Measurements from ENCODE around the gene KIF23. TPM values are rescaled to one million over a fixed set of nuclear protein-coding genes. Genes with fewer than 3 reads are reported as not detected.
A peak's percentile ranks its signal among the peaks of the same experiment; 100 is the strongest.

Gene KIF23
- 1 to 10 TPM; 1.1 to 8.6 (median 4.7) TPM for total RNA-seq

- Histone ChIP-seq H3K9me3 (no peaks in the 10 kb centered on the region), H3K27me3 (no peaks in the 10 kb centered on the region), H3K27ac (peak within 1 kb of the TSS in 3 of 4 donors; percentile 71 to 86 (median 82)), H3K4me3 (peak within 1 kb of the TSS; percentile 54 to 78), H3K36me3 (no peaks in the 10 kb centered on the region), H3K4me1 (peaks cover 0 to 19% (median 0%) of the 10 kb centered on the region in 3 donors)
- WGBS, 2 donors (ENCODE audit: low coverage in 1 of 2), result 3 to 13% methylated on average over 6 to 7 of the region's 78 CpGs
- peak; percentile 96 for ATAC-seq
- TF ChIP-seq POLR2AphosphoS5 (IDR thresholded peaks at IDR 0.05), result no peak
- TF ChIP-seq, protein P1, sequence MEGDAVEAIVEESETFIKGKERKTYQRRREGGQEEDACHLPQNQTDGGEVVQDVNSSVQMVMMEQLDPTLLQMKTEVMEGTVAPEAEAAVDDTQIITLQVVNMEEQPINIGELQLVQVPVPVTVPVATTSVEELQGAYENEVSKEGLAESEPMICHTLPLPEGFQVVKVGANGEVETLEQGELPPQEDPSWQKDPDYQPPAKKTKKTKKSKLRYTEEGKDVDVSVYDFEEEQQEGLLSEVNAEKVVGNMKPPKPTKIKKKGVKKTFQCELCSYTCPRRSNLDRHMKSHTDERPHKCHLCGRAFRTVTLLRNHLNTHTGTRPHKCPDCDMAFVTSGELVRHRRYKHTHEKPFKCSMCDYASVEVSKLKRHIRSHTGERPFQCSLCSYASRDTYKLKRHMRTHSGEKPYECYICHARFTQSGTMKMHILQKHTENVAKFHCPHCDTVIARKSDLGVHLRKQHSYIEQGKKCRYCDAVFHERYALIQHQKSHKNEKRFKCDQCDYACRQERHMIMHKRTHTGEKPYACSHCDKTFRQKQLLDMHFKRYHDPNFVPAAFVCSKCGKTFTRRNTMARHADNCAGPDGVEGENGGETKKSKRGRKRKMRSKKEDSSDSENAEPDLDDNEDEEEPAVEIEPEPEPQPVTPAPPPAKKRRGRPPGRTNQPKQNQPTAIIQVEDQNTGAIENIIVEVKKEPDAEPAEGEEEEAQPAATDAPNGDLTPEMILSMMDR (IDR thresholded peaks at IDR 0.05), result no peak
- TF ChIP-seq EP300 (IDR thresholded peaks at IDR 0.05), result no peak
- no peak for TF ChIP-seq POLR2A (IDR thresholded peaks at IDR 0.05)
Measured at GRCh38 chr15:69413822-69414700, at the start of gene KIF23. Gene KIF23, plus strand, starts transcription at chr15:69414349. Its CDS starts 117 bp downstream, at chr15:69414466.

DNA sequence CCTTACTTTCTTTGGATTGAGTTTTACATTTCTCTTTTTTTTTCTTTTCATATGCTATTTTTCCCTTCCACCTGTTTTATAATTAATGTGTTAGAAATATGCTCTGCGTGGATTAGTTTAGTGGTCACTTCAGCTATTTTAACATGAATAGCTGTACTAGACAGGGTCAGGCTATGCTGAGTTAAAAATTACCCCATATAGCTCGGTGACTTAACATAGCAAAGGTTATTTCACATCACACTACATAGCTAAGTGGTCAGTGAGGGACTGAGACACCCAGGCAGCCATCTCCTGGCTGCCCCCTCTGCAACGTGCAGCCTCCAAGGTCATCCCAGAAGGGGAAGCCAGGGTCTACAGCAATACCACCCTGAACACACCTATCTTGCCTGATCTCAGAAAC, 46.9 kb upstream of the KIF23 start:
- H3K4me3 ChIP-seq, result no peak overlapping the region
- H3K27ac ChIP-seq, result no peak overlapping the region
- no peaks in the 10 kb centered on the region for H3K9me3 ChIP-seq
- TF ChIP-seq EP300 (IDR thresholded peaks at IDR 0.05), result no peak
- TF ChIP-seq, protein P1 (IDR thresholded peaks at IDR 0.05), result no peak
- no peak for TF ChIP-seq POLR2A (IDR thresholded peaks at IDR 0.05)
- no peak for TF ChIP-seq POLR2AphosphoS5 (IDR thresholded peaks at IDR 0.05)
- no peaks in the 10 kb centered on the region for H3K36me3 ChIP-seq
- H3K27me3 ChIP-seq, result no peaks in the 10 kb centered on the region
- ATAC-seq, result no peak
- 44 to 71% methylated on average over 1 to 2 of the region's 3 CpGs for WGBS, 2 donors (ENCODE audit: low coverage in 1 of 2)
- H3K4me1 ChIP-seq, result no peaks in the 10 kb centered on the region

DNA sequence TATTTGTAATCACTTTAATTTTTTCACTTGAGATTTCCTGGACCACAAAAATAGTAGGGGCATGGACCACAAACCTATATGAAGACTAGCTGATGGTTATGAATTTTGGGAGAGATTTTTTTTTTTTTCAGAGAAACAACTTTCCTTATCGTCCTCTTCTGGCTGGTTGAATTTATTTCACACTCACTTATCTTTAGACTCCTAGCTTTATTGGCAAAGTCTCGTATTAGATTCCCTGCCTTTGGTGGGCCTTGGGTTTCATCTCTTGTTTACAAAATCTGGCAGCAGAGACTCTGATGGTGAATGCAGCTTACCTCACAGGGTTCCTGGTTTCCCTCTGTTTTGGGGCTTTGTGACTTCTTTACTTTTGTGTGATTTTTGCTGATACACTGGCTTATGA, 44.5 kb upstream of the KIF23 start:
- H3K4me3 ChIP-seq, result no peak overlapping the region
- no peak for ATAC-seq
- H3K36me3 ChIP-seq, result no peaks in the 10 kb centered on the region
- no peaks in the 10 kb centered on the region for H3K27me3 ChIP-seq
- H3K4me1 ChIP-seq, result no peaks in the 10 kb centered on the region
- no peaks in the 10 kb centered on the region for H3K9me3 ChIP-seq
- TF ChIP-seq, protein P1 (IDR thresholded peaks at IDR 0.05), result no peak
- no peak for TF ChIP-seq POLR2AphosphoS5 (IDR thresholded peaks at IDR 0.05)
- no peak for TF ChIP-seq POLR2A (IDR thresholded peaks at IDR 0.05)
- TF ChIP-seq EP300 (IDR thresholded peaks at IDR 0.05), result no peak
- no peak overlapping the region for H3K27ac ChIP-seq
- 75 to 83% methylated on average over 2 of the region's 2 CpGs for WGBS, 2 donors (ENCODE audit: low coverage in 1 of 2)

DNA sequence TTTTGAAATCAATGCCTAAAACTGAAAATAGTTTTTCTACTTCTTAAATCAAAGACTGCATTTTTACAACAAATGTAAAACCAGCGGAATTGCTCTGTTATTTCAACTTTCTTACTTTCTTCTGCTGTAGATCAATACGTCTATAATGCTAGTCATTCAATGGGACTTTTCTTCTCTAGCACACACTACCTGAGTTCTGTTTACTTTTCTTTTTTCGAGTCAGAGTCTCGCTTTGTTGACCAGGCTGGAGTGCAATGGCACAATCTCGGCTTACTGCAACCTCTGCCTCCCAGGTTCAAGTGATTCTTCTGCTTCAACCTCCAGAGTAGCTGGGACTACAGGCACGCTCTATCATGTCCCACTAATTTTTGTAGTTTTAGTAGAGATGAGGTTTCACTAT, 40.7 kb upstream of the KIF23 start:
- WGBS, 2 donors (ENCODE audit: low coverage in 1 of 2), result 86 to 90% methylated on average over 5 to 6 of the region's 6 CpGs
- H3K36me3 ChIP-seq, result no peaks in the 10 kb centered on the region
- H3K9me3 ChIP-seq, result no peaks in the 10 kb centered on the region
- H3K4me1 ChIP-seq, result no peaks in the 10 kb centered on the region
- TF ChIP-seq POLR2A (IDR thresholded peaks at IDR 0.05) (no peak), EP300 (IDR thresholded peaks at IDR 0.05) (no peak), POLR2AphosphoS5 (IDR thresholded peaks at IDR 0.05) (no peak)
- TF ChIP-seq, protein P1 (IDR thresholded peaks at IDR 0.05), result no peak
- no peak overlapping the region for H3K27ac ChIP-seq
- ATAC-seq, result no peak
- no peaks in the 10 kb centered on the region for H3K27me3 ChIP-seq
- no peak overlapping the region for H3K4me3 ChIP-seq
